K562 (cell line): ENCODE results near the gene CRKL. TPM values are rescaled to one million over a fixed set of nuclear protein-coding genes. Genes with fewer than 3 reads are reported as not detected.

Experiments used
- BHLHE40 ChIP-seq: IDR thresholded peaks from 2 replicates; pipeline ENCODE4 v1.6.1; 2011; ENCODE audit warnings: low read length, improper control_type of control experiment
- CEBPG ChIP-seq, 3 experiments: fragments of 200-800 bp in 1 of 3; sonication (Bioruptor generic) in 1 of 3; sonication (generic) in 1 of 3; formaldehyde crosslinking in 1 of 3; IDR thresholded peaks in 2 of 3; conservative IDR thresholded peaks in 1 of 3; 2 replicates each; pipeline versions ENCODE4 v1.6.1 to v1.8.0; 2016 to 2022; ENCODE audit warnings: missing compliant biosample characterization in 2 of 3, missing genetic modification characterization in 2 of 3, mild to moderate bottlenecking in 1 of 3, missing genetic modification reagents in 1 of 3
- DACH1 ChIP-seq: fragments of 450-650 bp; IDR thresholded peaks from 2 replicates; pipeline ENCODE4 v1.6.1; 2018; ENCODE audit not compliant: partially characterized antibody
- ELF4 ChIP-seq: fragments of 450-650 bp; formaldehyde crosslinking; IDR thresholded peaks from 2 replicates; pipeline ENCODE4 v1.4.0; 2022; ENCODE audit warnings: missing genetic modification characterization
- EP300 ChIP-seq: IDR thresholded peaks from 2 replicates; pipeline ENCODE4 v1.6.1; 2012; ENCODE audit warnings: low read length, improper control_type of control experiment
- HDAC1 ChIP-seq, 2 experiments: fragments of 450-650 bp; IDR thresholded peaks; 2 replicates each; pipeline ENCODE4 v1.6.1; 2016 to 2017; ENCODE audit warnings: inconsistent platforms in 1 of 2, mild to moderate bottlenecking in 1 of 2, moderate library complexity in 1 of 2
- HDAC2 ChIP-seq: fragments of 450-650 bp; IDR thresholded peaks from 2 replicates; pipeline ENCODE4 v1.6.1; 2016; ENCODE audit warnings: mild to moderate bottlenecking
- IFI16 ChIP-seq: fragments of 250-450 bp; sonication (Bioruptor Pico); IDR thresholded peaks from 2 replicates; pipeline ENCODE4 v2.1.2; 2022; ENCODE audit warnings: mild to moderate bottlenecking, inconsistent platforms
- MEF2A ChIP-seq: IDR thresholded peaks from 2 replicates; pipeline ENCODE4 v1.6.1; 2011; ENCODE audit warnings: low read depth, mild to moderate bottlenecking, low read length, moderate library complexity; ENCODE audit not compliant: control insufficient read depth
- OTX1 ChIP-seq: fragments of 450-650 bp; formaldehyde crosslinking; IDR thresholded peaks from 2 replicates; pipeline ENCODE4 v1.4.0; 2022; ENCODE audit warnings: mild to moderate bottlenecking
- PTBP1 ChIP-seq: fragments of 200-400 bp; formaldehyde crosslinking; IDR thresholded peaks from 2 replicates; pipeline ENCODE4 v1.6.1; 2017; ENCODE audit warnings: low read depth, low read length
- RFX5 ChIP-seq: IDR thresholded peaks from 2 replicates; pipeline ENCODE4 v1.6.1; 2011; ENCODE audit warnings: low read depth, mild to moderate bottlenecking, improper control_type of control experiment, low read length
- SMARCC2 ChIP-seq: fragments of 450-650 bp; IDR thresholded peaks from 2 replicates; pipeline ENCODE4 v1.6.1; 2017; ENCODE audit warnings: antibody characterized with exemption, moderate library complexity, mild to moderate bottlenecking, low read depth
- SRSF1 ChIP-seq: fragments of 200-400 bp; formaldehyde crosslinking; IDR thresholded peaks from 2 replicates; pipeline ENCODE4 v1.6.1; 2017; ENCODE audit warnings: mild to moderate bottlenecking, low read depth, low read length, moderate library complexity
- ZBTB7A ChIP-seq: IDR thresholded peaks from 2 replicates; pipeline ENCODE4 v1.6.1; 2011; ENCODE audit warnings: low read depth, mild to moderate bottlenecking, low read length, moderate library complexity, borderline replicate concordance; ENCODE audit not compliant: control insufficient read depth
- ZEB2 ChIP-seq: fragments of 450-650 bp; IDR thresholded peaks from 2 replicates; pipeline ENCODE4 v1.6.1; 2016
- ZFP36 ChIP-seq: fragments of 150-350 bp; IDR thresholded peaks from 2 replicates; pipeline ENCODE4 v1.6.1; 2018; ENCODE audit warnings: low read length, low read depth; ENCODE audit not compliant: partially characterized antibody
- ZNF12 ChIP-seq: sonication (generic); formaldehyde crosslinking; IDR thresholded peaks from 2 replicates; pipeline ENCODE4 v1.4.0; 2020; ENCODE audit warnings: mild to moderate bottlenecking, missing genetic modification reagents
- ZNF140 ChIP-seq: fragments of 250-450 bp; sonication (Bioruptor Pico); IDR thresholded peaks from 2 replicates; pipeline ENCODE4 v1.8.0; 2021; ENCODE audit warnings: moderate library complexity, mild to moderate bottlenecking, inconsistent platforms
- ZNF551 ChIP-seq: fragments of 250-450 bp; sonication (Bioruptor Pico); IDR thresholded peaks from 2 replicates; pipeline ENCODE4 v1.5.0; 2021; ENCODE audit warnings: mild to moderate bottlenecking, moderate library complexity
- ZNF583 ChIP-seq: fragments of 250-450 bp; sonication (Bioruptor Pico); IDR thresholded peaks from 2 replicates; pipeline ENCODE4 v1.4.0; 2020
- polyA plus RNA-seq, 8 experiments: library from polyadenylated mRNA; depleted of rRNA in 4 of 8; stranded (reverse) in 5 of 8; unstranded in 3 of 8; fragments of >200 nt; fragmentation: Nextera tagmentation in 2 of 8; fragmentation: Illumina TruSeq in 1 of 8; extraction: Ambion mirVana in 2 of 8; extraction: Trizol in 1 of 8; gene quantifications; 2 replicates each; pipeline versions ENCODE4 v1.2.1 to v1.2.3, GENCODE V29; 2011 to 2014; ENCODE audit warnings: inconsistent platforms in 1 of 8, missing spikeins in 1 of 8
- total RNA-seq, 7 experiments: library from RNA; depleted of rRNA in 6 of 7; stranded (reverse); fragments of >200 nt in 6 of 7; fragmentation: Illumina TruSeq in 2 of 7; extraction: Trizol in 2 of 7; gene quantifications; 2 replicates each; pipeline versions ENCODE4 v1.2.1 to v1.2.3, GENCODE V29; 2011 to 2021; ENCODE audit warnings: low replicate concordance in 1 of 7
- TF ChIP-seq, protein P1 (sequence below): sonication (generic); formaldehyde crosslinking; IDR thresholded peaks from 2 replicates; pipeline ENCODE4 v1.8.1; 2023; ENCODE audit warnings: mild to moderate bottlenecking, missing genetic modification reagents
- TF ChIP-seq, protein P2 (sequence below): fragments of 450-650 bp; IDR thresholded peaks from 2 replicates; pipeline ENCODE4 v1.6.1; 2016; ENCODE audit warnings: missing biosample characterization, missing genetic modification characterization
- TF ChIP-seq, protein P3 (sequence below): fragments of 250-450 bp; sonication (Bioruptor Pico); IDR thresholded peaks from 2 replicates; pipeline ENCODE4 v1.8.0; 2021; ENCODE audit warnings: moderate library complexity, mild to moderate bottlenecking, inconsistent platforms
- TF ChIP-seq, protein P4 (sequence below), 3 experiments: IDR thresholded peaks in 2 of 3; conservative IDR thresholded peaks in 1 of 3; 2 replicates each; pipeline ENCODE4 v1.5.1; 2011 to 2012; ENCODE audit warnings: low read length in 3 of 3, mild to moderate bottlenecking in 3 of 3, control low read depth in 2 of 3, improper control_type of control experiment in 1 of 3, inconsistent platforms in 1 of 3, low read depth in 1 of 3, mixed read lengths in 1 of 3, moderate library complexity in 1 of 3; ENCODE audit not compliant: insufficient read depth in 2 of 3

Gene CRKL
- total and polyA plus RNA-seq, 9 of the 15 experiments (the other 6 are each of a cell fraction or from before 2014, with no cell fraction given), result 100 to 263 (median 124) TPM

DNA sequence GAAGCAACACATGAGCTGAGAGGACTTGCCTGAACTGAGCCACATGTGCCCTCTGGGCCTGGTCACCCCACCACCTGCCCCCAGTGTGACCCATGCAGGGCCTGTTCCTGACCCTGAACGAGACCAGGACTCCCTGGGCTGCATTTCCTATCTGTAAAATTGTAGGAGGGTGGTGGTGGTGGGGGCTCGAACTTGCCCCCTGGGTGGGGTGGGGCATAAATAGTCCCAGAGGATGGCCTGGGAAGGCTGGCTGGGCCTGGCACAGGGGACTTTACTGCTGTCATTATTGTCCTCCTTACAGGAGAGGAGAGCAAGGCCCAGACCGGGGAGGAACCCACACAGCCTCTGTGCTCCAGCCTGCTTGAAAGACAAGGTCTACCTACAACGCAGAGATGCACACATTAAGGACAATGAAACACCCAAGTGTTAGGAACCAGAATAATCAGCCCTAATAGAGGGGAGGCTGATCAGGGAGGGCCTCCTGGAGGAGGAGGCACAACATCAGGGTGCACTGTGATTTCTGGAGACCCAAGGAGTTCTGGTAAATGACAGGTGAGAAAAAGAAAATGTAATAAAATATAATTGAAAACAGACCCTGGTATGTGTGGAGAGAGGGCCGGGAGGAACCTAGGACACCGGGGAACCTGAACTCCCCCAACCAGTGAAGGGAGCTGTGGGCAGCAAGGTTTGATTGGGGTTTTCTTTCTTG is 47.0 kb downstream of the CRKL start (continued):
- 0 out of 2 replicates have a peak, but pooled peaks have one; percentile 33 for TF ChIP-seq ZNF583
- TF ChIP-seq BHLHE40, result no peak
- TF ChIP-seq ZBTB7A, result no peak
- TF ChIP-seq ZNF551 (CRISPR knock-in tag), result no peak
- no peak; the same call in 1 of the 2 replicates for TF ChIP-seq OTX1 (CRISPR knock-in tag)
- TF ChIP-seq, protein P1, sequence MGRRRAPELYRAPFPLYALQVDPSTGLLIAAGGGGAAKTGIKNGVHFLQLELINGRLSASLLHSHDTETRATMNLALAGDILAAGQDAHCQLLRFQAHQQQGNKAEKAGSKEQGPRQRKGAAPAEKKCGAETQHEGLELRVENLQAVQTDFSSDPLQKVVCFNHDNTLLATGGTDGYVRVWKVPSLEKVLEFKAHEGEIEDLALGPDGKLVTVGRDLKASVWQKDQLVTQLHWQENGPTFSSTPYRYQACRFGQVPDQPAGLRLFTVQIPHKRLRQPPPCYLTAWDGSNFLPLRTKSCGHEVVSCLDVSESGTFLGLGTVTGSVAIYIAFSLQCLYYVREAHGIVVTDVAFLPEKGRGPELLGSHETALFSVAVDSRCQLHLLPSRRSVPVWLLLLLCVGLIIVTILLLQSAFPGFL (CRISPR knock-in tag), result no peak
- TF ChIP-seq, protein P2, sequence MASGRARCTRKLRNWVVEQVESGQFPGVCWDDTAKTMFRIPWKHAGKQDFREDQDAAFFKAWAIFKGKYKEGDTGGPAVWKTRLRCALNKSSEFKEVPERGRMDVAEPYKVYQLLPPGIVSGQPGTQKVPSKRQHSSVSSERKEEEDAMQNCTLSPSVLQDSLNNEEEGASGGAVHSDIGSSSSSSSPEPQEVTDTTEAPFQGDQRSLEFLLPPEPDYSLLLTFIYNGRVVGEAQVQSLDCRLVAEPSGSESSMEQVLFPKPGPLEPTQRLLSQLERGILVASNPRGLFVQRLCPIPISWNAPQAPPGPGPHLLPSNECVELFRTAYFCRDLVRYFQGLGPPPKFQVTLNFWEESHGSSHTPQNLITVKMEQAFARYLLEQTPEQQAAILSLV (tag), result no peak
- TF ChIP-seq ZNF12 (CRISPR knock-in tag), result no peak
- no peak for TF ChIP-seq ZEB2
- 0 out of 2 replicates have a peak, but pooled peaks have one; percentile 40 for TF ChIP-seq ZNF140 (CRISPR knock-in tag)
- TF ChIP-seq, protein P3, sequence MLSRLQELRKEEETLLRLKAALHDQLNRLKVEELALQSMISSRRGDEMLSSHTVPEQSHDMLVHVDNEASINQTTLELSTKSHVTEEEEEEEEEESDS, result no peak
- no peak for TF ChIP-seq RFX5
- 0 out of 2 replicates have a peak, but pooled peaks have one; percentile 16 for TF ChIP-seq ELF4
- no peak for TF ChIP-seq MEF2A
- TF ChIP-seq EP300, result no peak
- TF ChIP-seq, protein P4, sequence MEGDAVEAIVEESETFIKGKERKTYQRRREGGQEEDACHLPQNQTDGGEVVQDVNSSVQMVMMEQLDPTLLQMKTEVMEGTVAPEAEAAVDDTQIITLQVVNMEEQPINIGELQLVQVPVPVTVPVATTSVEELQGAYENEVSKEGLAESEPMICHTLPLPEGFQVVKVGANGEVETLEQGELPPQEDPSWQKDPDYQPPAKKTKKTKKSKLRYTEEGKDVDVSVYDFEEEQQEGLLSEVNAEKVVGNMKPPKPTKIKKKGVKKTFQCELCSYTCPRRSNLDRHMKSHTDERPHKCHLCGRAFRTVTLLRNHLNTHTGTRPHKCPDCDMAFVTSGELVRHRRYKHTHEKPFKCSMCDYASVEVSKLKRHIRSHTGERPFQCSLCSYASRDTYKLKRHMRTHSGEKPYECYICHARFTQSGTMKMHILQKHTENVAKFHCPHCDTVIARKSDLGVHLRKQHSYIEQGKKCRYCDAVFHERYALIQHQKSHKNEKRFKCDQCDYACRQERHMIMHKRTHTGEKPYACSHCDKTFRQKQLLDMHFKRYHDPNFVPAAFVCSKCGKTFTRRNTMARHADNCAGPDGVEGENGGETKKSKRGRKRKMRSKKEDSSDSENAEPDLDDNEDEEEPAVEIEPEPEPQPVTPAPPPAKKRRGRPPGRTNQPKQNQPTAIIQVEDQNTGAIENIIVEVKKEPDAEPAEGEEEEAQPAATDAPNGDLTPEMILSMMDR (IDR thresholded peaks at IDR 0.05 in 2 of 3, conservative IDR thresholded peaks at IDR 0.05 in 1 of 3; ENCODE audit: insufficient read depth in 2 of 3, low read depth in 1 of 3, low read length in 3 of 3), result no peak; a peak in 1 of 6 replicates
- TF ChIP-seq SRSF1, result no peak
- TF ChIP-seq PTBP1, result peak; percentile 49; the same call in 1 of the 2 replicates
- 0 out of 2 replicates have a peak, but pooled peaks have one; percentile 22 for TF ChIP-seq IFI16
- peak; percentile 92 for TF ChIP-seq HDAC2
- peak; percentile 100 for TF ChIP-seq ZFP36
- 0 out of 4 replicates have a peak, but pooled peaks of 1 of the 2 experiments have one; percentile 32 for TF ChIP-seq HDAC1 (IDR thresholded peaks at IDR 0.05)
- TF ChIP-seq DACH1, result peak; percentile 71
- no peak for TF ChIP-seq CEBPG (CRISPR knock-in tag; IDR thresholded peaks at IDR 0.05)
- no peak for TF ChIP-seq CEBPG (tag; conservative IDR thresholded peaks at IDR 0.05 in 1 of 2, IDR thresholded peaks at IDR 0.05 in 1 of 2)
- TF ChIP-seq SMARCC2, result no peak
